Uterus (tissue), 4 donors: ENCODE data around the gene RAB8A. TPM values are rescaled to one million over a fixed set of nuclear protein-coding genes. Genes with fewer than 3 reads are reported as not detected.

ENCODE experiments used
- DNase-seq, 2 donors: peaks; one replicate each; pipeline ENCODE4 v3.0.0-alpha.2; 2019 to 2020
- H3K27ac ChIP-seq, 2 donors: fragments of 200-600 bp; sonication (generic); 1 replicate in 1 of 2; 2 replicates in 1 of 2; pipeline ENCODE4 v1.5.1; 2016 to 2018
- H3K27me3 ChIP-seq, 2 donors: fragments of 200-600 bp; sonication (generic); one replicate each; pipeline ENCODE4 v1.5.1; 2018 to 2019; ENCODE audit warnings: control low read depth in 1 of 2
- H3K36me3 ChIP-seq, 2 donors: fragments of 200-600 bp; sonication (generic); one replicate each; pipeline ENCODE4 v1.5.1; 2019; ENCODE audit warnings: control low read depth in 1 of 2
- H3K4me1 ChIP-seq, 2 donors: fragments of 200-600 bp; sonication (generic); one replicate each; pipeline ENCODE4 v1.5.1; 2018 to 2019; ENCODE audit warnings: control low read depth in 1 of 2
- H3K4me3 ChIP-seq, 2 donors: fragments of 200-600 bp; sonication (generic); 1 replicate in 1 of 2; 2 replicates in 1 of 2; pipeline ENCODE4 v1.5.1; 2018 to 2019; ENCODE audit warnings: mild to moderate bottlenecking in 1 of 2
- H3K9me3 ChIP-seq, 2 donors: fragments of 200-600 bp; sonication (generic); one replicate each; pipeline ENCODE4 v1.5.1; 2019; ENCODE audit warnings: control low read depth in 1 of 2
- CTCF ChIP-seq, 4 experiments: fragments of 200-600 bp in 2 of 4; fragments of 450-650 bp in 2 of 4; sonication (generic) in 2 of 4; IDR thresholded peaks; one replicate each; pipeline ENCODE4 v1.5.1; 2016 to 2019; ENCODE audit warnings: antibody characterized with exemption in 4 of 4, mild to moderate bottlenecking in 2 of 4, moderate library complexity in 1 of 4
- POLR2A ChIP-seq, 2 donors: fragments of 450-650 bp; IDR thresholded peaks; one replicate each; pipeline ENCODE4 v1.6.1; 2016; ENCODE audit warnings: antibody characterized with exemption in 2 of 2, mild to moderate bottlenecking in 1 of 2, moderate library complexity in 1 of 2
- intact Hi-C: fragments of 100-400 bp; cut with DNase I; formaldehyde crosslinking; loops from one replicate; pipeline ENCODE4 v1.15.1; 2023; ENCODE audit warnings: low total_unique reads
- total RNA-seq, 4 donors: library from RNA; depleted of rRNA in 3 of 4; stranded (reverse); fragments of >200 nt in 3 of 4; gene quantifications; one replicate each; pipeline versions ENCODE4 v1.1.0 to v1.2.4, GENCODE V29; 2014 to 2023
- donor health status: DM: yes; HTN: yes; CAD: no.

The RAB8A gene
- total RNA-seq, 4 donors from 2014 or later = 13.3 to 67.4 (median 40.7) TPM

GRCh38 chr19:16088351-16089009 is 23.2 kb upstream of the RAB8A start:
- peak in 1 of 2 donors; percentile 59 for DNase-seq
- Histone ChIP-seq H3K36me3 (no peaks in the 10 kb centered on the region), H3K4me1 (peaks cover 19 to 21% of the 10 kb centered on the region in 2 donors), H3K4me3 (no peak overlapping the region), H3K9me3 (no peaks in the 10 kb centered on the region), H3K27me3 (no peaks in the 10 kb centered on the region), H3K27ac (peak overlapping the region; percentile 52 to 100)
- intact Hi-C loops = no loop called here
- no peak for TF ChIP-seq CTCF (IDR thresholded peaks at IDR 0.05)
- TF ChIP-seq POLR2A (IDR thresholded peaks at IDR 0.05) = no peak

- Histone ChIP-seq H3K9me3 (no peaks in the 10 kb centered on the region), H3K4me1 (peaks cover 19 to 20% of the 10 kb centered on the region in 2 donors), H3K4me3 (no peak overlapping the region), H3K27ac (peak overlapping the region; percentile 22 to 100), H3K36me3 (no peaks in the 10 kb centered on the region), H3K27me3 (no peaks in the 10 kb centered on the region)
- DNase-seq = no peak
- TF ChIP-seq CTCF (IDR thresholded peaks at IDR 0.05) = no peak
- TF ChIP-seq POLR2A (IDR thresholded peaks at IDR 0.05) = no peak
- intact Hi-C loops = no loop called here
Measured at GRCh38 chr19:16089010-16089846, 22.5 kb upstream of the RAB8A start.

- Histone ChIP-seq H3K27ac (peak overlapping the region in 1 of 2 donors; percentile 11), H3K4me1 (peaks cover 12 to 17% of the 10 kb centered on the region in 2 donors), H3K4me3 (no peak overlapping the region), H3K9me3 (no peaks in the 10 kb centered on the region), H3K36me3 (no peaks in the 10 kb centered on the region), H3K27me3 (no peaks in the 10 kb centered on the region)
- DNase-seq = no peak
- TF ChIP-seq POLR2A (IDR thresholded peaks at IDR 0.05) (no peak), CTCF (IDR thresholded peaks at IDR 0.05) (no peak)
- intact Hi-C loops = no loop called here
Measured at GRCh38 chr19:16091546-16092475, 19.9 kb upstream of the RAB8A start.

DNA sequence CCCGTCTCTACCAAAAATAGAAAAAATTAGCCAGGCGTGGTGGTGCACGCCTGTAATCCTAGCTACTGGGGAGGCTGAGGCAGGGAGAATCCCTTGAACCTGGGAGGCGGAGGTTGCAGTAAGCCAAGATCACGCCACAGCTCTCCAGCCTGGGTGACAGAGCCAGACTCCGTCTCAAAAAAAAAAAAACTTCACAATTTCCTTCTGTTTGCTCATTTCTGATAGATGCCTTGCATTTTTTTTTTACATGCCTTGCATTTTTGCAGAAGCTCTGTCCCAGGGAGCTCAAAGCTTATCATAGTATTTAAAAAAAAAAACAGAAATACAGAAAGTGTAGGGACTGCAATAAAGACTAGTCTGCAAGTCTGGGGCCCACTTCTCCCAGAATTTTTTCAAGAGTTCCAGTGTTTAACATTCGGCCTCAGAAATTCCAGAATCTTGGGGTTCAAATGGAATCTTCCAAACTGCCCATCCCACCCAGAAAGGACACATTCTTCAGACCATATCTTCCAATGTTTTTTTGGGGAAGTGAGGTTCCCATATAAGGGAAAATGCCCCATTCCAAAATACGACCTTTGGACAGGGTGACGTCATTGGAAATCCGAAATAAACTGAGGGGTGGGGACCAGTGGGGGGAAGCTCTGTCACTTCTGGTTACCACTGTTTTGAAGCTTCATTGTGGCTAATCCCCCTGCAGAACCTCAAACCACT is 17.2 kb upstream of the RAB8A start:
- Histone ChIP-seq H3K27me3 (no peaks in the 10 kb centered on the region), H3K4me1 (no peaks in the 10 kb centered on the region), H3K36me3 (no peaks in the 10 kb centered on the region), H3K27ac (peak overlapping the region; percentile 49 to 50), H3K4me3 (no peak overlapping the region), H3K9me3 (no peaks in the 10 kb centered on the region)
- DNase-seq = no peak
- TF ChIP-seq POLR2A (IDR thresholded peaks at IDR 0.05) (no peak), CTCF (IDR thresholded peaks at IDR 0.05) (no peak)
- intact Hi-C loops = no loop called here
